Fibroblast of peridontal ligament (primary cell): ENCODE data around the gene FARS2.
A peak's percentile ranks its signal among the peaks of the same experiment; 100 is the strongest.

Source experiments
- DNase-seq: peaks from one replicate; pipeline ENCODE4 v3.0.0-alpha.2; 2010; ENCODE audit errors: extremely low read depth

FARS2 gene

DNA sequence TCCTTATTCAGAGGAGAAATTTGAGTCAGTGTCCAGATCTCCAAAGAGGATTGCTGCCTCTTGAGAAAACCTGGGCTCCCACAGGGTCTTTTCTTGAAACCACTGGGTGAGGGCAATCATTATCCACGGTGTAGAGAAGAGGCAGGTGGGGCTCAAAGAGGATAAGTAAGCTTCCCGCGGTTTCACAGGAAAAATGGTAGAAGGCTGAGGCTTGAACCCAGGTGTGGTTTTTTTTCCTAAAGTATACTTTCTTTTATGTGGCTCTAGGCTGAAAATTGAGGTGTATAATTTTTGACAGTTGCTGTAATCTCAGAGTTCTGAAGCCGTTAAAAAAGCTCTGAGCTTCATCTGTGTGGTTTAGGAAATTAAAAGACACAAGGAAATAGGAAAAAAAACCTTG lies 164.5 kb downstream of the FARS2 start:
- DNase-seq, result no peak

DNA sequence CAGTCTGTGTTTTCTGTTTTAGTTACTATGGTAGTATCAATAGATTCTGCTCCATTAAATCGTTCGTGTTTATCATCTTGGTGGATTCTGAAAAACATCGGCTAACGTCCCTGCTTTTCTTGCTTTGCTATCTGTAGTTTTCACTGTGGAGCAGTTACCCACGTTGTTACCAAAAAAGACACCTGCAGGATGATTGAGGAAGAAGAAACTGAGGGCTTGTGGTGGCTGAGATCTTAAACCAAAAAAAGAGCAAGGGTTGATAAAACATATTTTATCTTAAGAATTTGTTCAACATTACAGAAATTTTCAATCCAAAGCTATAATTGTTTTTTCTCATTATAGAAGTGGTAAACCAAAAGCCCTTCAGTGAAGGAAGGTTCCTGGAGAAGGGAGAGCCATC lies 166.3 kb downstream of the FARS2 start:
- DNase-seq, result no peak

DNA sequence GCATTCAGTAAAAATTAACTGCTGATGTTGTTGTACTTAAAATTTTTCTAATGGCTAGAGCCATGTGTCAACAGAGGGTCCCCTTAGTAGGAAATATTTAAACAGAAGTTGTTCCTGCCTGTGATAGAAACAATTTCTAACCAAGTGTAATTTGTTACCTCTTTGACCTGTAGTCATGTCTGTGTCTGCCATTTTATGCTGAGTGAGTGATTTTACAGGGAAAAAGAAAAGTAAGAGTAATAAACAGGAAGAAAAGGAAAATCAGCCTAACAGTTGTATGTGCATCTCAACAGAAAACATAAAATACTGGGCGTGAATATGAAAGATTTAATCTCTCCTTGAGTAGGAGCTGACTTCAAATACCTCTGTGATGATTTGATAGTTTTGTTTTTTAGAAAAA lies 172.0 kb downstream of the FARS2 start:
- no peak for DNase-seq

DNA sequence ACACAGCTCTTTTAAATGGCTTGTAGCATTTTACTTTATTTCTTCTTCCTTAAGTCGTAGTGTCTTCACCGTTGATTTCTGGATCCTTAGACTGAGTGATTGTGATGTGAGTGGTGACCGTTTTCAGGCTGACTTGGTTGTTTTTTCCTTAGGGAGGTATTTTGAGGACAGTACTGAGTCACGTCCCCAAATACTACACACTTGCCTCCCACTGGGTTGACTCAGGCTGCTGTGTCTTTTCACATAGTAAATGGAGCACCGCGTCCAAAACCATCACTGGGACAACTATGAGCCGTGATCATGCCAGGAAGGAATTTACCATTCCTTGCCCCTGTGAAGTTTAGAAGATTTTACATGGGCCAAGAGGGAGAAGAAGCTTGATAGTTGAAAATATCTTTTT lies 174.1 kb downstream of the FARS2 start:
- no peak for DNase-seq

DNA sequence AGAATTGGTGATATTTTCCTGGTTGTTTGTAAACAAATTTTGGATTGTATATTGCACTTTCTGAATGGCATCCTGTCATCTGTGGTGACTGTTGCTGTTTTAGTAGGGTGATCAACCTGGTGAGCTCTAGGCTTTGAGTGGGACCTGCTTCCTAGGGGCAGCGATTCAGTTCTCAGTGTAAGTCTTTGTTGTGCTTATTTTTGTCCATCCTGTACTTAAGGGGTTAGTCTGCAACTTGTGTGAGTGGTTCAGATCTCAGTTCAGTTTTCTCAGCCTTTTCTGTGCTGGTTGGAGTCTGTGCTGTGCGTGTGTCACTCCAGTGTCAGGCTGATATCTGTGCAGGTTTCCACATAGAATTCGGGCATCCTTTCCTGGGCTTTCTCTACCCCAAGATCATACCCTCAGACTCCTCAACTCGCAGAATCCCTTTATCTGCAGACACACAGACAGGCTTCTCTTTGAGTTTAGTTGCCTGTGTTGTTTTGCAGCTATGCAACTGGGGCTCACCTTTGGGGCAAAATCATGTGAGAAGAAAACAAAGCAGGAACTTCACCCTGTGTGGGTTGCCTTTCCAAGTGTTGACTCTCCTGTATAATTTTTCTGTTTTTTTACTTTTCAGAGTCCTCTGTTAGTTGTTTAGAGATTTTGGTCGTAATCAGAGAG lies 177.7 kb downstream of the FARS2 start:
- no peak for DNase-seq

DNA sequence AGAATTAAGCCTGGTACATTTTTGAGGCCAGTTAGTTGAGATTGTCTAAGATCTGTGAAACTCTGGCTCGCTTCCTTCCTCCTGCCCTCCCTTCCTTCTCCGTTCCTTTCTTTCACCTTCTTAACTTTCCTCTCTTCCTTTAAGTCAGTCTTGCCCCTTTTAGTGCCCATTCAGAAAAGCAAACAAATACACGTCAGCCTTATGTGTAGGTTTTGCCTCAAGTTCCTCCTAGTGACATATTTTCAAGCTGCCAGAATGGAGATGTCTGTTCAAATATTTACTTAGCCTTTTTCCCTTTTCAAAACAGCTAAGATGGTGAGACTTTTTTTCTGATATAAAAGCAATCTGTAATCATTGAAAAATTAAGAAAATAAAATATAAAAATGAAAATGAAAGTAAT lies 178.4 kb downstream of the FARS2 start:
- no peak for DNase-seq

DNA sequence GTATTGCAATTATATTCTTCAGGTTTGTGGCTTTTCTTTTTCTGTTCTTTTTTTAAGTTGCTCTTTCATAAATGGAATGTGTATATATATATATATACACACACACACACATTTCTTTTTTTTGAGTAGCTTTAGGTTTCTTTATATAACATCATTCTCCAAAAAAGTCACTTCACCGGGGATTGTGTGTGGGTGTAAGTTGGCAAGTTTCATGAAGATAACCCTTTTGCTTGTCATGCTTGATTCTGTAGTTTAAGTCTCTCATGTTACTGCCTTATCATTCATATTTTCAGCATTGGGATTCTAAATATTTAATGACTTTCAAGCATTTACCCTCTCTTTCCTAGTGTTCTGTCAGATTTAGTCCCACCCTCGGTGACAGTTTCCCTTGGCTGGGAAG lies 181.0 kb downstream of the FARS2 start:
- no peak for DNase-seq

DNA sequence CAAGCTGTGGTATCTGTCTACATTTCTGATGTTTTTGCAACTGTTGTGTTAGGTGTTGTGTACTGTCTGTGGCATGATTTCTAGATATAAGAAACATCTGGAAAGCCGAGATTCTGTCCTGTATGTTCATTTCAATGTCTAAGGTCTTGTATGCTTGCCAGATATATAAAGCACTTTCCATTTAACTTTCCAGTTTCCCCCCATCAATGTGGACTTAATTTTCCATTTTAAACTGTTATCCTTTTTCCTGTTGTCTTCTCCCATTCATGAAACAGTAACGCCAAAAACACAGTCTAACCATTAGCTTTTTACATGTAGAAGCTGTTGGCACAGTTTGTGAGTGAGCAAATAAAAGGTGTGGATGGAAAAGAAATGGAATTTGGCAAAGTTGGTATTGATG lies 181.6 kb downstream of the FARS2 start:
- no peak for DNase-seq

DNA sequence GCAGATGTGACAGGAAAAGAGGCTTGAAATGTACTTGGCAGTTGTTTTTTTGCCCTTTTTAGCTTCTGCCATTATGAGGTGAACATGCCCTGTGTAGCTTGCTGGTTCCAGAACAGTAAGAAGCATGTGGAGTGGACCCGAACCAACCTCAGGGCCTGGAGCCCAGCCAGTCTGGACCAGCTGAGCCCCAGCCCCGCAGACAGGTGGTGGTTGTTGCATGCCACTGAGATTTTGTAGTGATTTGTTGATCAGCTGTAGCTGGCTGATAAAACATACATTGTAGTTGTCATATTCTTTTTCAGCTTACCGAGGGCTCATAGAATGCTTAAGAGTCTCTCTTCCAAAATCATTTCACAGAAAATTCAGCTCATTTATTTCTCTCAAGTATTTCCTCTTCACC lies 182.2 kb downstream of the FARS2 start:
- DNase-seq, result no peak

DNA sequence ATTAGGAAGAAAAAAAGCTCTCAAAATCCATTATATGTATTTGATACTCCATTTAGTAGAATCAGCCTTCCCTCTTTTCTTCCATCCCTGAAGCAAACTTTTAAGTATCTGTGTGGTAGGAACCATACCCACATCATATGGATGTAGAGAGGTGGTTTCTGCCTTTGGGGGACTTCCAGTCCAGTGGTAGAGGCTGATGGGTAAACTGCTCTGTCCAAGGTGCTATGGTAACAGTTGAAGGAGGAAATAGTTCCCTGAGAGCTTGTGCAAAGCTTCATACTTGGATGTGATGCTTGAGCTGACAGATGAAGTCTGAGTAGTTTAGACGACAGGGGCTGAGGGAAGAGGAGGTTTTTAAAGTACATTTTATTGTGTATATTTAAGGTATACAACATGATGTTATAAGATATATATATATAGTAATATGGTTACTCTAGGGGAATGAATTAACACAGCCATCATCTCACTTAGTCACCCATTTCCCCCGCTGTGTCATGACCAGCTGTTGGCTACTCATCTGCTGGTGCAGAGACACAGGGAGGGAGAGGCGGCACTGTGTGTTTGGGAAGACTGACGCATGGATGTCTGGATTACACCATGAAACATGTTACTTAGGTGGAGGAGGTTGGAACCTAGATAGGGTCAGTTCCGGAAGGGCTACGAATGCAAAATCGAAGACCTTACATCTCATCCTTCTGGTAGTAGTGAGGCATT lies 185.2 kb downstream of the FARS2 start:
- DNase-seq, result no peak

DNA sequence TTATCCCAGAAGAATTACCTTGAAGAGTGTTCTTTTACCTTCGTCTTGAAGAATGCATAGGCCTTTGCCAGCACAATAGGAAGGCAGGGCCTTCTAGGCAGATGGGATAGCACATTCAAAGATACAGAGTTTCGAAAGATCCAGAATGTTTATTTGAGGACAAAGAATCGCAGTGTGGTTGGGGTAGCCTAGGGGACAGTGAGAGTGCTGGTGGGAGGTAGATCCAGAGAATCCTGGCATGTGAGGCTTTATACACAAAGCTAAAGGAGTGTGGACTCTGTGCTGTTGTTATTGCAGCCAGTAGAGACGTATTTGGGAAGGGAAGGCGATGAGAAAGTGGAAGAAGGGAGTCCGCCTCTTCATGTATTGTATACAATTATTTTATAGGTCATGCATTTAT lies 186.6 kb downstream of the FARS2 start:
- DNase-seq, result no peak

DNA sequence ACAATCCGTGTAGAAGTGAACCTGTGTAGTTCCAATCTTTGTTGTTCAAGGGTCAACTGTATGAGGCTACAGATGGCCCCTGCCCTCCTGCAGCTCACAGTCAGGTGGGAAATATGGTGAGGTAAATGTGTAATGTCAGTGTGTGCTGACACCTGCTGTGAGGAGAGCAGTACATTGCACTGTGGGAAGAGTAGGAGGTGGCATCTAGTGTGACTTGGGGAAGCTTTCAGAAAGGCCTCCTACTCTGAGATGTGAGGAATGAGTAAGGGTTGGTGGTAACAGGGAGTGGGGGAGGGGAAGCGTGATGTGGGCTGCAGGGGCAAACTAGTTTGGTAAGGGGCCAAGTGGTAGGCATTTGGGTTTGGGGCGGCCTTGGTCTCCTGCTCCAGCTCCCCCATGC lies 188.8 kb downstream of the FARS2 start:
- DNase-seq, result no peak

DNA sequence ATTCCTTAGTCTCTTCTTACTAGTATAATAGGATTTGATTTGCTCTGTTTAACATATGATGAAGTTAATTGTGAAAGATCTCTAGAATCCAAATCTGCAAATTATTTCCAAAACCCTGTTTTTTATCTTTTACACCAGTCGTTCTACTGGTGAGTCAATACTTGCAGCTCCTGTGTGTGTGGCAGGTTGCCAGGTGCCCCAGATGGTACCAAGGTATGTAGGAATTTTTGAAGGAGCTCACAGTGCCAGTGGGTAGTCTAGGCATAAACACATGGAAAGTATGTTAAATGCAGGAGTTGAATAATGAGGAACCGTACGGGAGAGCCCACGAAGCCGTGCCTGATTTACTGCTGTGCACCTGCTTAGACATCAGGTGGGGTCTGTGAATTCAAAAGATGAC lies 192.2 kb downstream of the FARS2 start:
- no peak for DNase-seq

DNA sequence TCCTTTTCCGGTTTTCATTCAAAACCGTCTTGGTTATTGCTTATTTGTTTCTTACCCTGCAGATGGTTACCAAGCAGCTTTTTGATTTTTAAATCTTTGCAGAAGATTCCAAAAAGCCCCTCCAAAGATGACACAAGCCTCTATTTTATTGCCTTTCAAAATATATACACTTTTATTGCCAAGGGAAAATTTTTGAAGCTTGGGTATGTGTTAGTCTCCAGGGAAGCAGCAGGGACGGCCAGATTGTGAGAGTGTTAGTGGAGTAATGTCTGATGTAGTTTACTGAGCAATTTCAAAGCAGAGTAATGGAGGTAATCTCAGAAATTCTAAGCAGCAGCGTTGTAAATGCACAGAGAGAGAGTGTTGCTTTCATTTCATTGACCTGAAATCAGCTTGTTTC lies 193.8 kb downstream of the FARS2 start:
- DNase-seq, result no peak

DNA sequence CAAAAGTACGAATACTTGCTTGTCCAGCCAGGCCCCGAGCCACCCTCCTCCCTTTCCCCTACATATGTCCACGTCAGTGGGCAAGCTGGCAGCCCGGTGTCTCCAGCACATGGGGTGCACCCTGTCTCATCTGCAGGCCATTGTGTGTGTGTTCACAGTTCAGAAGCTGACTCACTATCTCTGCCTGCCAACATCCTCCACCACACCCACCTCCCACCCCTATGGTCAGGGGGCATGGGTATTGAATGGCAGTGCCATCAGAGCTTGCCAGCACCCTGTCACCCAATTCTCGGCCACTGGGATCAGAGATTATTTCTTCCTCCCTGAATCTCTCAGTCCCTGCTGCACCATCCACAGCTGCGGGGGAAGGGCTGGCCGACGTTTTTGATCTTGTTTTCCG lies 195.7 kb downstream of the FARS2 start:
- peak; percentile 23 for DNase-seq

DNA sequence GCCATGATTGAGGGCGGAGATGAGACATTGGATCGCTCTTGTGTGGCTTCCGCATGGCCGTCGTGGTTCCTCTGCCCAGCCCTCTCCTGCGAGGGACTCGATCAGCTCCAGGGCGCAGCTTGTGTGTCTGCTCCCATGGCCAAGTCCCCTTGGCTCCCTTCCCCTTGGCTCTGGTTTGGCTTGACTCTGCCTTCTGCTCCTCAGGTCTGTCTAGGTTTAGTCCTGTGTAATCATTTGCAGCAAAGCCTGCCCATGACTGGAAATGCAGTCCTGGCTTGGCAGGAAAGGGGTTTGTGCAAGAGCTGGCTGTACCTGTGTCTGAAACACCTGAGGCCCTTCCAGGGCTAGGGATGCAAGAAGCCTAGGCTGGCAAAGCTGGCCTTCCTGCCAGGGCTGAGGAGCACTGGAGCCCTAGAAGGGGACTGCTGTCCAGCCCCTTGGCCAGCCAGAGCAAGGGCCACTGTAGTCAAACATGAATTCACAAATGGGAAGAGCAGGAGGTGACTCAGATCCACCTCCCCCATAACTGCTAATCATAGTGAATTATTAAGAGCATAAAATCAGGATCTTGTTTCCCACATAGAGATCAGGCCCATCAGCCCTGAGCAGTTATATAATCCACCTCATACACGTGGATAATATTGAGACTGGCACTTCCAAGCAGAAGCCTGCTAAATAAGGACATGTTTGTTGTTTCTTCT lies 196.8 kb downstream of the FARS2 start:
- DNase-seq, result no peak

DNA sequence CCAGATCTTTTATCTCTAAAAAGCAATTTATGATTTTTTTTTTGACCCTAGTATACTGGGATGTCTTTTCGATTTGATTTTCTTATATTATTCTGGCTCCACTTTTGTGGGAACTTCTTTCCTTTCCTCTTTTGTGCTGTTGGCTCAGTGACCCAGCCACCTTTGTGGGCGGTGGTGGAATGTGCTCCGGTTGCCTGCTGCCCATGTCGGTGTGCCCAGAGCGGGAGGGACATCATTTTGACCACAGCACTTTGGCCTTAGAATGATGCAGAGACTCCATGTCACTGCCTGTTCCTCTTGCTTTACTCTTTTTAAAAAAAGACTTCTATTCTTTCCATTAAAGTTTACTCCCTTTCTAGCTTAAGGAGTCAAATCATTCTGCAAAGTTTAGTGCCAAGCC lies 198.0 kb downstream of the FARS2 start:
- DNase-seq, result no peak

DNA sequence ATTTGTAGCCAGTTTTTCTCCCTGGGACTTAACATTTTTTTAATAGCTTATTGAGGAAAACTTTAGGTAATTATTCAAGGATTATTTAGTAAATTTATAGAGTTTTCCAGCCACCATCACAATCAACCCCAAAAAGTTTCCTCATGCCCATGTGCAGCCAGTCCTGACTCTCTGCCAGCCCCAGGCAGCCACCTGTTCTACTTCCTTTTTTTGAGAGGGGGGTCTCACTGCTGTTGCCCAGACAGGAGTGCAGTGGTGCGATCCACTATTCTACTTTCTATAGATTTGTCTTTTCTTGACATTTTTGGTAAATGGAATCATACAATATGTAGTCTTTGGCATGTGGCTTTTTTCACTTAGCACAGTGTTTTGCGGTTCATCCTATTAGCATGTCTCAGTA lies 200.1 kb downstream of the FARS2 start:
- no peak for DNase-seq

DNA sequence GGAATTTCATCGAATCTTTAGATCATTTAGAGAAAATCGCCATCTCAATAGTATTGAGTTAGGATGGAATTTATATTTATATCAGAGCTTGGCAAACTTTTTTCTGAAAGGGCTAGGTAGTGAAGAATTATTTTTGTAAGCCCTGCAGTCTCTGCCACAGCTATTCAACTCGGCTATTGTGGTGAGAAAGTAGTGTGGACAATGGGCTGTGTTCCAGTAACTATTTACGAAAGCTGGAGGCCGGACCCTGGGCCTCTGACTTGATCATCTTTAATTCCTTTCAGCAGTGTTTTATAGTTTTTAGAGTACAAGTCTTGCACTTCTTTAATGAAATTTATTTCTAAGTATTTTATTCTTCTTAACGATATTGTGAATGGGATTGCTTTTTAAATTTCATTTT lies 201.5 kb downstream of the FARS2 start:
- DNase-seq, result no peak

DNA sequence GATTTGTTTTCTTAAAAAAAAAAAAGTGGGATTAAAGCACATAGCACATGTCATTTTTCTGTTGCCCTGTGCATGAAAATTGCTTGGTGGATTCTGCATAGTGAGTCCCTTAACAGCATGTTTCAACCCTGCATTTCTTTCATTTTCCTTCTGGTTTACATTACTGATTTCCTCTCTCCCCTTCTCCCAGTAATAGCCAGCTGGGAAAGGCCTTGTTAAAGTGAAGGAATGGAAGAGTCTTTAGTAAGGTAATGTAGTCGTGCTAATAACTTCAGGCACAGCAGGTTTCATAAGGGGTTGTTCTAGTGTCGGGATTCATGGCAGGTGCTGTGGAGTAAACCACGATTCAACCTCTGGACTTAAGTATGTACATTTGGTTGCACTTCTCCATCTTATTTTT lies 202.4 kb downstream of the FARS2 start:
- DNase-seq, result no peak

DNA sequence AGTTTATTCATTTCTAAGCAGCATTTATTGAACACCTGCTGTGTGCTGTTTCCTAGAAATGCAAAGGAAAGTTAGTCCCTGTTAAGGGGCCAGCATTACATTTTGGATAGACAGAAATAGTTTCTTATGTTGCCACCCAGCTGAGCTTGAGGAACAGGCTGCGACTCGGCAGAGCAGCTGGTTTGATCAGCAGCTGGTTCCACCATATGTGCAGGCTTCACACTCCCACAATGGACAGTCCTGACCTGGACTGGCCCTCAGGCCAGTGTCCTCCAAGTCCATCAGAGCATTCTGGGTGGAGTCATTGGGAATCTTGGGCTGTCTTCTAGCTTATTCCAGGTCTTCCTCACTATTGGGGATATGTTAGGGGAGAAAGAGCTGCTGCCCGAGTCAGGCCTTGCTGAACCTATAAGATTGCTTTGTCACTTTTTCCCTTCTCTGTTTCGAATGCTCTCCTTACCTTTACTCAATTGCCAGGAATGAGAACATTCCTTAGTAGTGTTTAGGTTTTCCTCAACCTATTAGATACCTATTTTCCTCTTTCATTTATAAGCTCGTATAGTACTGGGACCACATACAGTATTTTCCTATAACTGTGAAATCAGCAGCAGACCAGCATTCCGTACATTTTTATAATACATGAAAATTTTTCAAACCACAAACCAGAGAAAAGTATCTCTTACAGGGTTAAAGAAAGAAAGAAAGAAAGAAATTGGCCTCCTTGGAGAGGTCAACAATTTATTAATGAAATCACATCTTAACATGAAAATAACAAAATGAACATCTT lies 203.0 kb downstream of the FARS2 start:
- no peak for DNase-seq
